H1 (cell line): ENCODE measurements around the gene SHH. TPM values are rescaled to one million over a fixed set of nuclear protein-coding genes. Genes with fewer than 3 reads are reported as not detected.

ENCODE experiments used
- MAFK ChIP-seq: IDR thresholded peaks from 2 replicates; pipeline ENCODE4 v1.6.1; 2012; ENCODE audit warnings: low read depth, mild to moderate bottlenecking, improper control_type of control experiment, low read length
- RNF2 ChIP-seq: fragments of 200-900, 300-1000 bp; sonication (generic); IDR thresholded peaks from 2 replicates; pipeline ENCODE4 v1.7.1; 2016; ENCODE audit warnings: borderline replicate concordance, low read depth, mild to moderate bottlenecking, antibody characterized with exemption, low read length; ENCODE audit not compliant: poor library complexity, severe bottlenecking; ENCODE audit errors: missing control alignments
- polyA plus RNA-seq, 7 experiments: library from polyadenylated mRNA; depleted of rRNA in 3 of 7; stranded (reverse) in 5 of 7; unstranded in 2 of 7; fragments of >200 nt in 5 of 7; fragments of 200-250 nt in 2 of 7; gene quantifications; 1 replicate in 5 of 7; 2 replicates in 1 of 7; 4 replicates in 1 of 7; pipeline versions ENCODE4 v1.2.1 to v1.2.3, GENCODE V29; 2011 to 2013; ENCODE audit warnings: missing spikeins in 2 of 7, mixed read lengths in 2 of 7
- total RNA-seq: library from RNA; stranded (reverse); fragmentation: NEBNext Ultra II Directional; extraction: Animal tissue kit (Norgen Biotek cat#: 25700); gene quantifications from 2 replicates; pipeline ENCODE4 v1.2.1, GENCODE V29; 2021

The SHH gene
- total and polyA plus RNA-seq, 2 of the 8 experiments (the other 6 are each of a cell fraction or from before 2014, with no cell fraction given), result not detected

GRCh38 chr7:155795951-155796350, 16.3 kb downstream of the SHH start (continued):
- TF ChIP-seq MAFK (no peak), RNF2 (no peak)
